Measurements from ENCODE around the gene HTRA1.

Gene HTRA1

GRCh38 chr10:122524811-122525210 is 63.5 kb downstream of the HTRA1 start:
- no peak for DNase-seq

GRCh38 chr10:122525788-122526187 is 64.4 kb downstream of the HTRA1 start:
- DNase-seq, result no peak

DNA sequence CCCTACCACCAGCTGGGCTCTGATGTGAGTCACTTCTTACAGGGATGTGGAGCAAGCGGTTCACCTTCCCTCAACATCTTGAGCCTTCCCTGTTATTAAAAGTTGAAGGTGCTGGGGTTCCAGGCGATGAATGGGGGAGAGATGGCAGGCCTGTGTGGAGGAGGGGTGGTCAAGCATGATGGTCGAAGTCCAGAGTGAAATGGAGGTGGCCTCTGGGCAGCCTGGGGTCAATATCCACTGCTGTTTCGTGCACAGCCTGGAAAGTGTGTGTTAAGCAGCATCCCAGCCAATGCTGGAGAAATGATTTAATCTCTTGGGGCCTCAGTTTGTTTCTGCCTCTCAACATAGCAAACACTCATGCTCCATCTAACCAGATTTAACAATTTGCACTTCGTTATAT is 65.5 kb downstream of the HTRA1 start:
- DNase-seq, result no peak

GRCh38 chr10:122530177-122530576 is 68.8 kb downstream of the HTRA1 start:
- no peak for DNase-seq

DNA sequence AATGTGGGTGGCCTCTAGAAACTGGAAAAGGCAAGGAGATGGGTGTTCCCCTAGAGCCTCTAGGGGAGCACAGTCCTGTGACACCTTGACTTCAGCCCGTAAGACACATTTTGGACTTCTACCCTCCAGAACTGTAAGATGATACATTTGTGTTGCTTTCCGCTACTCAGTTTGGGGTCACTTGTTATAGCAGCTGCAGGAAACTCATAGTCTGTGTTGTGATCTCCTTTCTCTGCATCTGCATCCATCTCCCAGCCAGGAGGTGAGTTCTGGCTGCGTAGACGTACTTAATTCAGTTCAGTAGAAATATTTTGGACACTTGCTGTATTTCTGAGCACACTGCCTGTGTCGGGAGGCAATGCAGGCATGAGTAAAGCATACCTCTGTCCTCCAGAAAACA is 69.9 kb downstream of the HTRA1 start:
- DNase-seq, result no peak

- DNase-seq, result no peak
Observed at GRCh38 chr10:122531939-122532338, 70.6 kb downstream of the HTRA1 start.

- DNase-seq, result no peak
Observed at GRCh38 chr10:122532601-122533296, 71.4 kb downstream of the HTRA1 start.

DNA sequence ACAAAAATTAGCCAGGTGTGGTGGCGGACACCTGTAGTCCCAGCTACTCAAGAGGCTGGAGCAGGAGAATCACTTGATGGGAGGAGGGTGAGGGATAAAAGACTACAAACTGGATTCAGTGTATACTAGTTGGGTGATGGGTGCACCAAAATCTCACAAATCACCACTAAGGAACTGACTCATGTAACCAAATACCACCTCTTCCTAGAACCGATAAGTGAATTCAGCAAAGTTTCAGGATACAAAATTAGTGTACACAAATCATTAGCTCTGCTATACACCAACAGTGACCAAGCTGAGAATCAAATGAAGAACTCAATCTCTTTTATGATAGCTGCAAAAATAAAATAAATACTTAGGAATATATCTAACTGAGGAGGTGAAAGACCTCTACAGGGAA is 76.2 kb downstream of the HTRA1 start:
- no peak for DNase-seq

GRCh38 chr10:122541541-122542002 is 80.2 kb downstream of the HTRA1 start:
- DNase-seq, result no peak

DNA sequence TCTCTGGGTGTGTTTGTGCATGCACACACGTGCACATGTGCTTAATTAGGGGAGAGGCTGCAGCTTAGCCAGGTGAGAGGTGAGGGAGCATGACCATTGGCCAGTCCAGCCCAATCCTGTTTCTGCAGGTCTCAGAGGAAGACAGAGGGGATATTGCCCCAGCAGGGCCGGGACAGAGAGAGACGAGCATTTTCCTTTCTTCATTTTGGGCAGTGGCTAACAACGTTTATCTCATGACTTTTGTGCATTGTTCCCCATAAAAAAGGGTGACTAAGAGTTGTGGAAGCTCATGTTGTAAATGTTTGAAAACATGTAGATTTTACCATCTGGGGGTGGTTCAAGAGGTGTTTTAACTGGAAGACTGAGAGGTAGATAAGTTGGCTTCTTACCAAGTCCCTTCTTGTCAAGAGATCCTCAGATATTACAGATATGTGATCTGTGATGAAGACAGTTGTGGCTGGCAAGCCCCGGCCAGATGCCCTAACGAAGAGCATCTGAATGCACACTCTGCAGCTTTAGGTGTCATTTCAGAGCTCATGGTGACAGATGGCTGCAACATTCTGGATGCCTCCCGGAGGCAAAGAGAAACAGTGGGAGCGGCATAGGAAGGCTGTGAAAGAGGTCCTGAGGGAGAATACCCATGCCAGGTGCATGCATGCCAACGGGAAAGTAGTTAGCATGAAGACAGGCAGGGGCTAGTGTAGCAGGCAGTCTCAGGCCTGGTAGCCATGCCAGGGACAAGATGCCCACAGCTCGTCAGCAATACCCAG is 82.5 kb downstream of the HTRA1 start:
- DNase-seq, result no peak

- no peak for DNase-seq
Observed at GRCh38 chr10:122544493-122544892, 83.1 kb downstream of the HTRA1 start.

- no peak for DNase-seq
Observed at GRCh38 chr10:122546242-122546641, 84.9 kb downstream of the HTRA1 start.

- DNase-seq, result no peak
Observed at GRCh38 chr10:122548407-122549085, 87.2 kb downstream of the HTRA1 start.

DNA sequence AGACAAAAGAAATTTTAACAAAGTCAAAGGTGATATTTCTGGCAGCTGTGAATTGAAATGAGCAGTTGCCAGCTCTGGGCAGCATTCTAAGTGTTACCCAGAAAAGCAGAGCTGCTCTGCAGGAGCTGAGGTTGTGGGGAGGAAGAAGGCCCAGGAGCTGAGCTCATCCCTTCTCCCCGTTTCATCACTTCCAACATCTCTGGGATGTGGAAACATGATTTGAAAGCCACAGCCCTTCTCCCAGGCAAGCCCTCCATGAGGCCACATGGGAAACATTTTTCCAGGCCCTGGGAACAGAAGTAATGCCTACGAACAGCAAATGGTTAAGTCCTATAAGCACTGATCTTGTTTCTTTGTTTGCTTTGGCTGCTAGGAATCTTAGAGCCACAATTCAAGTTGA is 88.3 kb downstream of the HTRA1 start:
- no peak for DNase-seq

GRCh38 chr10:122550427-122550826 is 89.1 kb downstream of the HTRA1 start:
- DNase-seq, result no peak

DNA sequence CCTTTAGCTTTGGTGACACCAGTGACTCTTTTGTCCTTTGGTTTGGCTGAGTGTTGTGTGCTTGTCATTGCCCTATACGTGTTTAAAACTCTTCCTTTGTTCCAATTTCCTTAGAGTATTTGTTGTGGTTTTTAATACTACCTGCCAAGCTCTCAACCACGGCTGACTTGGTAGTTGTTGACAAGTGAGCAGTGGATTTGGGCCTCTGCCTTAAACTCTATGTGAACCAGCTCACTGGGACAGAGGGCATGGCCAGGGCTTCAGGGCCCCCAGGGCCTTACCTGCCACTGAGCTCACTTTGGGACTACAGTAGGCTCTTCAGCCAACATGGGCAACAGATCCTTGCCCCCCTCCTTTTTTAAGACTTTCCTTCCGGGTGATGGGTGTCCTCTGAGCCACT is 89.6 kb downstream of the HTRA1 start:
- no peak for DNase-seq

- no peak for DNase-seq
Observed at GRCh38 chr10:122551450-122551849, 90.1 kb downstream of the HTRA1 start.

GRCh38 chr10:122553341-122553740 is 92.0 kb downstream of the HTRA1 start:
- no peak for DNase-seq

DNA sequence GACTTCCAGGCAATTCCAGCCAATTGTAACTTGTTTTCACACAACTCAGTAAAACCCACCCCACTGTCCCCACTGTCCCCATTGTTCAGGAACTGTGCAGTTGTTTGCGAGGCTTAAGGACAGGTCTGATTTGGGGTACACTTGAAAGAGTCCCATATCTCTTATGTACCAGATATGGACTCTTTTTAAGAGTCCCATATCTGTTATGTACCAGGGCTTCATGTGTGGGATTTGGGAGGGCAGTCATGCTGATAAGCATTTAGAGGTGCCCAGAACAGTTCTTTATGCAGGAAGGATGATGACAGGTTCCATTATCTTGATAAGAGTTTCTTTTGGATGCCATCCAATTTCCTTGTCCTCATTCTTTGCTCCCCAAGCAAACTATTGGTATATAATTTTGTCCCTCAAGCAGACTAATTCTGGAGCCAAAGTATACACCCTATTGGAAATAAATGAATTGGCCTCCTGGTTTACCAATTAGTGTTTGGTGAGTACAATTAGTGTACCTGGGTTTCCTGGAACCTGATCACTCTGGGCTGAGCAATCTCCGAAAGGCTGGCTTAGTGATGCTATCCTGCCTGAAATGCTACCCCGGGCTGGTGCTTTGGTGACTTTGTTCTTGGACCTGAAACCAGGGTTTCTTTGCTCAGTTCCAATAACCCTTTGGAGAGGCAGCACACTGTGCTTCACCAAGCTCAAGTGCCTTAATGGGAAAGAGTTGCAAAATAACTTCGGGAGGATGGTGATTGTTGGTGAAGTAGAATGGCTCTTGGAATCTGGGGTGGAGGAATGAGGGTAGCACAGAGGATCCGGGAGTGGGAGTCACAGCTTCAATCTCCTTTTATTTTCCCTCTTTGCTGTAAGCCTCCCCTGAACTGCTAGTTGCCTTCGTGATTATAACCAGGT is 93.0 kb downstream of the HTRA1 start:
- DNase-seq, result no peak

DNA sequence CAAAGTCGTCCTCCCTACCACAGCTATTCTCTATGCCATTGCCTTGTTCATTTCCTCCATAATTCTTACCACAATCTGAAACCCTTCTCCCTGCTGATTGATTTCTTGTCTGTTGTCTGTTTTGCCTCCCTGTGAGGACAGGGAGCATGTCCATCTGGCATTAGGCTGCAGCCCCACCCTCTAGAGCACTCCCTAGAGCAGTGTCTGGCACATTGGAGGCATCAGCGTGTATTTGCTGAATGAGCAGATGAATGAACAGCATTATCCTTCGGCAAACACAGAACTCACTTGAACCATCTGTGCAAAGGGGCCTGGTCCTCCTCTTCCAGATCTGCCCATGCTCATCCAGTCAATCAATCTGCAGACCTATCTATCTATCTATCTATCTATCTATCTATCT is 94.1 kb downstream of the HTRA1 start:
- DNase-seq, result no peak

GRCh38 chr10:122557516-122557915 is 96.2 kb downstream of the HTRA1 start:
- DNase-seq, result no peak

DNA sequence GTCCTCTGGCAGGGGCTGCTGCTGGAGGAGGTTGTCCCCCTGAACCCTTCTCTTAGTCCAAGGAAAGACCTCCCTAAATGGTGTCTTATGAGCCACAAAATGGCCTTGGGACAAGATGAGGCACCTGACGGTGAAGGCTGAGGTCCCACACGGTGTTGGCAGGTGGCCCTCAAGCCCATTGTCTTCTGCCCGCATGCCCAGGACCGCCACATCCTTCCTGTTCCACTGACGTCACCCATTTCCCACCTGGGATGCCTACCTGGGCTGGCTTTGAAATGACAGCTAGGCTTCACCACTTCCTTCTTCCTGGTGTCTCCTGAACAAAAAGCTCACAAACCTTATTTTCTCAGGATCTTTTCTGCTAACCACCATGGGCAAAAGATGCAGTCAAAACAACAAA is 97.1 kb downstream of the HTRA1 start:
- DNase-seq, result no peak

DNA sequence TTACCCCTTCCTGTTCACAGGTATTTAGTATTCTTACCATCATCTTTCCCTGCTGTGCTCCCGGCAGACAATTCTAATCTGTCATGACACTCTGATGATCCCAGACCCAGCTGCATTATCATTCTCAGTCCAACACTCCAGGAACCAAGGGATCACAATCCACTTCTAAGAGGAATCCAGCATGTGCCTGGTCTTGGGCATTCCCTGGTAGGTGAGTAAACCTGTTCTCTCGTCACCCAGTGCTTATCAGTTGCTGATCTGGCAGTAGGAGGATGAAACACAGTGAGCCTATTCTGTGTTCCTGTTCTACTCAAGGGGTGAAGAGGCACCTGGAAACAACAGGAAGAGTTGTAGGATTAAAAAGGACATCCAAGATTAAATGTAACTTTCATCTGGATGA is 97.9 kb downstream of the HTRA1 start:
- no peak for DNase-seq

All from bone marrow (tissue), 2 donors.